ENCODE results near the gene TMEM131L.

The TMEM131L gene

DNA sequence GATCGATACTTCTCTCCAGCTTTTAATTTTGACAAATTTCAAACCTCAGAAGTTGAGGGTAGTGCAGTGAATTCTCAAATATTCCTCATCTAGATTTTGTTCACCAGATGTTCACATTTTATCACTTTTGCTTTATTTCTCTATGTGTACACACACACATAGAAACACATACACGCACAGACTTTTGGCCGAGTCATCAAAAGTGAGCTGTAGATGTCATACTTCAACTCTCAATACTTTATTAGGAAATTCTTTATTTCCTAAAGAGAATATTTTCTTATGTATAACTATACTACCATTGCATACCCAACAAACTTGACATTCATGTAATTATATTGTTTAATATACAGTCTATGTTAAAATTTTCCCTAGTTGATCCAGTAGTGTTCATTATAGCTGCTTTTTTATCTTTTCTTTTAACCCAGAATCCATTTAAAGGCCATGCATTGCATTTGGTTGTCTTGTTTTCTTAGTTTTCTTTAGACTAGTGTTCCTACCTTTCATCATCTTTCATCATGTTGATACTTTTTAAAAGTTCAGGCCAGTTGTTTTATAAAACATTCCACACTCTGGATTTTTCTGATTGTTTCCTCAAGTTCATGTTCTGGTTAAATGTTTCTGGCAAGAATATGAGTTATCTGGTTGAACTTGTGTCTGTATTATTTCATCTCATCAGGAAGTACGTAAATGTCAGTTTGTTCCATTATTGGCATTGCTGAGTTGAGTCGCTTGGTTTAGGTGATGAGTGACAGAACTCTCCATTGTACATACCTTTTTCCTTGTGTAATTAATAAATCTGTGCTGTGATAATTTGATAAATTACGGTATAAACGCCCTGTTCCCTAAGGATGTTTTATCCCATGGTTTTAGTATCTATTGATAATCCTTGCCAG lies 123.8 kb downstream of the TMEM131L start:
- no peak overlapping the region for H3K27ac ChIP-seq (ENCODE audit: low read depth, low read length)
- no peak overlapping the region for H3K4me3 ChIP-seq (ENCODE audit: low read length)
- H3K4me2 ChIP-seq (ENCODE audit: low read length) = no peak overlapping the region
- peaks cover 98% of the 10 kb centered on the region for H3K36me3 ChIP-seq (ENCODE audit: control insufficient read depth, low read length)
- TF ChIP-seq, protein P1, sequence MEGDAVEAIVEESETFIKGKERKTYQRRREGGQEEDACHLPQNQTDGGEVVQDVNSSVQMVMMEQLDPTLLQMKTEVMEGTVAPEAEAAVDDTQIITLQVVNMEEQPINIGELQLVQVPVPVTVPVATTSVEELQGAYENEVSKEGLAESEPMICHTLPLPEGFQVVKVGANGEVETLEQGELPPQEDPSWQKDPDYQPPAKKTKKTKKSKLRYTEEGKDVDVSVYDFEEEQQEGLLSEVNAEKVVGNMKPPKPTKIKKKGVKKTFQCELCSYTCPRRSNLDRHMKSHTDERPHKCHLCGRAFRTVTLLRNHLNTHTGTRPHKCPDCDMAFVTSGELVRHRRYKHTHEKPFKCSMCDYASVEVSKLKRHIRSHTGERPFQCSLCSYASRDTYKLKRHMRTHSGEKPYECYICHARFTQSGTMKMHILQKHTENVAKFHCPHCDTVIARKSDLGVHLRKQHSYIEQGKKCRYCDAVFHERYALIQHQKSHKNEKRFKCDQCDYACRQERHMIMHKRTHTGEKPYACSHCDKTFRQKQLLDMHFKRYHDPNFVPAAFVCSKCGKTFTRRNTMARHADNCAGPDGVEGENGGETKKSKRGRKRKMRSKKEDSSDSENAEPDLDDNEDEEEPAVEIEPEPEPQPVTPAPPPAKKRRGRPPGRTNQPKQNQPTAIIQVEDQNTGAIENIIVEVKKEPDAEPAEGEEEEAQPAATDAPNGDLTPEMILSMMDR (IDR thresholded peaks at IDR 0.05; ENCODE audit: low read depth, low read length, poor library complexity, severe bottlenecking) = no peak
- no peak for TF ChIP-seq EZH2phosphoT487 (IDR thresholded peaks at IDR 0.05; ENCODE audit: borderline replicate concordance, low read length)
- H3K27me3 ChIP-seq (ENCODE audit: control insufficient read depth, low read length) = no peaks in the 10 kb centered on the region
- H3F3A ChIP-seq (ENCODE audit: control insufficient read depth, insufficient read depth) = peaks cover 78% of the 10 kb centered on the region
- peaks cover 85% of the 10 kb centered on the region for H3K79me2 ChIP-seq (ENCODE audit: control insufficient read depth, low read length)
- H4K20me1 ChIP-seq (ENCODE audit: control insufficient read depth, insufficient read depth, low read depth, low read length) = peaks cover 16% of the 10 kb centered on the region; the same call in 1 of the 2 replicates
- no peaks in the 10 kb centered on the region for H3K4me1 ChIP-seq (ENCODE audit: control insufficient read depth, low read length)
- no peaks in the 10 kb centered on the region for H3K9me2 ChIP-seq (replicated peaks; ENCODE audit: control insufficient read depth, low read length)
- no peaks in the 10 kb centered on the region for H3K9me3 ChIP-seq (ENCODE audit: control insufficient read depth, insufficient read depth, low read length)

DNA sequence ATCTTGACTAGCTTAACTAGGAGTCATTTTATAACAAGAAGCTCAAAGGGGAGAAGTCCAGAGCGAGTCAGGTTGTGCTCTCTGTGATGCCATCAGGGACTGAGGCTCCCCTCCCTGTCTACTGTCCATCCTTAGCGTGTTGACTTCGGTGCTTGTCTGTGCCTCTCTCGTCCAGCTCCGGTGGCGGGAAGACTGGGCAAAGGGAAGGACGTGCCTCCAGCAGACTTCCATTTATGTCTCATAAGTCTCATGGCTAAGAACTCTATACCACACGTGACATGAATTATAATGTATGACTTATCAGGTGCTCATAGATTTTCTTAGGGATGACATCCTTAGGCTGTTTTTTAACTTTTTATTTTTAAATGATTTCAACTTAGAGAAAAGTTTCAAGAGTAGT lies 125.3 kb downstream of the TMEM131L start:
- Histone ChIP-seq H3K9me2 (replicated peaks; ENCODE audit: control insufficient read depth, low read length) (no peaks in the 10 kb centered on the region), H3K4me1 (ENCODE audit: control insufficient read depth, low read length) (no peaks in the 10 kb centered on the region), H3F3A (ENCODE audit: control insufficient read depth, insufficient read depth) (peaks cover 74% of the 10 kb centered on the region), H3K79me2 (ENCODE audit: control insufficient read depth, low read length) (peaks cover 83% of the 10 kb centered on the region), H4K20me1 (ENCODE audit: control insufficient read depth, insufficient read depth, low read depth, low read length) (peaks cover 16% of the 10 kb centered on the region; the same call in 1 of the 2 replicates), H3K36me3 (ENCODE audit: control insufficient read depth, low read length) (peaks cover 99% of the 10 kb centered on the region), H3K4me3 (ENCODE audit: low read length) (no peak overlapping the region), H3K4me2 (ENCODE audit: low read length) (no peak overlapping the region), H3K27me3 (ENCODE audit: control insufficient read depth, low read length) (no peaks in the 10 kb centered on the region), H3K27ac (ENCODE audit: low read depth, low read length) (no peak overlapping the region), H3K9me3 (ENCODE audit: control insufficient read depth, insufficient read depth, low read length) (no peaks in the 10 kb centered on the region)
- TF ChIP-seq, protein P1 (IDR thresholded peaks at IDR 0.05; ENCODE audit: low read depth, low read length, poor library complexity, severe bottlenecking) = no peak
- no peak for TF ChIP-seq EZH2phosphoT487 (IDR thresholded peaks at IDR 0.05; ENCODE audit: borderline replicate concordance, low read length)

DNA sequence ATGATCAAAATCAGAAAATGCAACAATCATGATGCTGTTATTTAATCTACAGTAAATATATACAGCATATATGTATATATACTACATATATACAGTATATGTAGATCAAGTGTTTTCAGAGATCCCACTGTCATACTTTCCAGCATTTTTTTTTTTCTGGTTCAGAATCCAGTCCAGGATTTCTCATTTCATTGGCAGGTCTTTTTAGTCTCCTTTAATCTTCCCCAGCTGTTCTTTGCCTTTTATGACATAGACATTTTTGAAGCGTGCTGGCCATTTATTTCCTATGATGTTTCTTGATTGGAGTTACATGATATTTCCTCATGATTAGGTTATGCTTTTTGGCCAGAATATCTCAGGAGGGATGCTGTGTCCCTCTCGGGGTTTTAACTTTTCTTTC lies 125.9 kb downstream of the TMEM131L start:
- no peak overlapping the region for H3K4me3 ChIP-seq (ENCODE audit: low read length)
- no peak overlapping the region for H3K4me2 ChIP-seq (ENCODE audit: low read length)
- H3K4me1 ChIP-seq (ENCODE audit: control insufficient read depth, low read length) = no peaks in the 10 kb centered on the region
- peaks cover 81% of the 10 kb centered on the region for H3K79me2 ChIP-seq (ENCODE audit: control insufficient read depth, low read length)
- H3F3A ChIP-seq (ENCODE audit: control insufficient read depth, insufficient read depth) = peaks cover 68% of the 10 kb centered on the region
- peaks cover 99% of the 10 kb centered on the region for H3K36me3 ChIP-seq (ENCODE audit: control insufficient read depth, low read length)
- H3K9me3 ChIP-seq (ENCODE audit: control insufficient read depth, insufficient read depth, low read length) = no peaks in the 10 kb centered on the region
- H4K20me1 ChIP-seq (ENCODE audit: control insufficient read depth, insufficient read depth, low read depth, low read length) = peaks cover 16% of the 10 kb centered on the region; the same call in 1 of the 2 replicates
- no peaks in the 10 kb centered on the region for H3K9me2 ChIP-seq (replicated peaks; ENCODE audit: control insufficient read depth, low read length)
- no peak overlapping the region for H3K27ac ChIP-seq (ENCODE audit: low read depth, low read length)
- TF ChIP-seq EZH2phosphoT487 (IDR thresholded peaks at IDR 0.05; ENCODE audit: borderline replicate concordance, low read length) = no peak
- TF ChIP-seq, protein P1 (IDR thresholded peaks at IDR 0.05; ENCODE audit: low read depth, low read length, poor library complexity, severe bottlenecking) = no peak
- H3K27me3 ChIP-seq (ENCODE audit: control insufficient read depth, low read length) = no peaks in the 10 kb centered on the region
